HepG2 (cell line): ENCODE data around the gene PCYOX1L. TPM values are rescaled to one million over a fixed set of nuclear protein-coding genes. Genes with fewer than 3 reads are reported as not detected.

ENCODE experiments used
- ARNT ChIP-seq: fragments of 450-650 bp; IDR thresholded peaks from 2 replicates; pipeline ENCODE4 v1.6.1; 2017
- MYNN ChIP-seq: sonication (generic); formaldehyde crosslinking; IDR thresholded peaks from 2 replicates; pipeline ENCODE4 v1.4.0; 2020; ENCODE audit warnings: mild to moderate bottlenecking, low read depth, missing genetic modification reagents
- RFX5 ChIP-seq: IDR thresholded peaks from 2 replicates; pipeline ENCODE4 v1.6.1; 2011; ENCODE audit warnings: low read depth, low read length, improper control_type of control experiment
- RNF2 ChIP-seq: fragments of 450-650 bp; conservative IDR thresholded peaks from 2 replicates; pipeline ENCODE4 v1.6.1; 2016; ENCODE audit warnings: low read depth
- SMC3 ChIP-seq: IDR thresholded peaks from 2 replicates; pipeline ENCODE4 v1.6.1; 2011; ENCODE audit warnings: low read length, improper control_type of control experiment
- SOX13 ChIP-seq, 3 experiments: fragments of 450-650 bp in 1 of 3; sonication (generic) in 1 of 3; formaldehyde crosslinking in 1 of 3; IDR thresholded peaks in 2 of 3; conservative IDR thresholded peaks in 1 of 3; 2 replicates each; pipeline versions ENCODE4 v1.5.0 to v1.6.1; 2016 to 2020; ENCODE audit warnings: antibody characterized with exemption in 1 of 3, mild to moderate bottlenecking in 1 of 3, missing compliant biosample characterization in 1 of 3, missing genetic modification reagents in 1 of 3, moderate library complexity in 1 of 3
- SPEN ChIP-seq: sonication (generic); formaldehyde crosslinking; IDR thresholded peaks from 2 replicates; pipeline ENCODE4 v1.5.1; 2020; ENCODE audit warnings: low read depth, mild to moderate bottlenecking, missing genetic modification reagents
- SRSF4 ChIP-seq: fragments of 200-400 bp; formaldehyde crosslinking; IDR thresholded peaks from one replicate; pipeline ENCODE4 v1.6.1; 2018; ENCODE audit warnings: mild to moderate bottlenecking, low read depth, low read length, moderate library complexity; ENCODE audit not compliant: poor library complexity, severe bottlenecking
- TBL1XR1 ChIP-seq: fragments of 150-350 bp; IDR thresholded peaks from 2 replicates; pipeline ENCODE4 v1.6.1; 2014; ENCODE audit warnings: borderline replicate concordance, low read length; ENCODE audit not compliant: partially characterized antibody
- XRCC5 ChIP-seq: fragments of 200-400 bp; formaldehyde crosslinking; optimal IDR thresholded peaks from 2 replicates; pipeline ENCODE3; 2017; ENCODE audit warnings: mild to moderate bottlenecking, low read length
- ZNF136 ChIP-seq: sonication (generic); formaldehyde crosslinking; IDR thresholded peaks from 2 replicates; pipeline ENCODE4 v1.8.1; 2022; ENCODE audit warnings: low read depth, mild to moderate bottlenecking, moderate library complexity, missing genetic modification reagents
- ZNF296 ChIP-seq: sonication (generic); formaldehyde crosslinking; conservative IDR thresholded peaks from 2 replicates; pipeline ENCODE4 v1.5.0; 2020; ENCODE audit warnings: mild to moderate bottlenecking, missing genetic modification reagents
- ZNF329 ChIP-seq: sonication (generic); formaldehyde crosslinking; IDR thresholded peaks from 2 replicates; pipeline ENCODE4 v1.9.0; 2021; ENCODE audit warnings: low read depth, mild to moderate bottlenecking, missing genetic modification reagents
- ZNF350 ChIP-seq: sonication (generic); formaldehyde crosslinking; IDR thresholded peaks from 2 replicates; pipeline ENCODE4 v1.4.0; 2020; ENCODE audit warnings: mild to moderate bottlenecking, low read depth, missing genetic modification reagents, borderline replicate concordance
- ZNF737 ChIP-seq: sonication (generic); formaldehyde crosslinking; IDR thresholded peaks from 2 replicates; pipeline ENCODE4 v1.5.0; 2020; ENCODE audit warnings: missing genetic modification reagents, mild to moderate bottlenecking, borderline replicate concordance
- polyA plus RNA-seq, 8 experiments: library from polyadenylated mRNA; depleted of rRNA in 3 of 8; stranded (reverse) in 7 of 8; unstranded in 1 of 8; fragments of >200 nt; fragmentation: Illumina TruSeq in 4 of 8; extraction: Trizol in 4 of 8; gene quantifications; 2 replicates each; pipeline versions ENCODE4 v1.2.1 to v1.2.3, GENCODE V29; 2011 to 2016; ENCODE audit warnings: low read depth in 4 of 8, missing spikeins in 1 of 8, mixed read lengths in 1 of 8; ENCODE audit not compliant: insufficient read depth in 1 of 8
- total RNA-seq, 5 experiments: library from RNA; depleted of rRNA; stranded (reverse); fragments of >200 nt; fragmentation: Illumina TruSeq; extraction: Trizol; gene quantifications; 2 replicates each; pipeline ENCODE4 v1.2.3, GENCODE V29; 2016; ENCODE audit warnings: low read depth in 1 of 5
- TF ChIP-seq, protein P1 (sequence below): sonication (generic); formaldehyde crosslinking; IDR thresholded peaks from 2 replicates; pipeline ENCODE4 v1.4.0; 2020; ENCODE audit warnings: missing genetic modification reagents
- TF ChIP-seq, protein P2 (sequence below): sonication (generic); formaldehyde crosslinking; IDR thresholded peaks from 2 replicates; pipeline ENCODE4 v1.4.0; 2020; ENCODE audit warnings: missing genetic modification reagents
- TF ChIP-seq, protein P3 (sequence below): sonication (generic); formaldehyde crosslinking; conservative IDR thresholded peaks from 2 replicates; pipeline ENCODE4 v1.4.0; 2020; ENCODE audit warnings: mild to moderate bottlenecking, missing genetic modification reagents, moderate library complexity
- TF ChIP-seq, protein P4 (sequence below): sonication (generic); formaldehyde crosslinking; IDR thresholded peaks from 2 replicates; pipeline ENCODE4 v1.9.0; 2021; ENCODE audit warnings: missing genetic modification reagents, borderline replicate concordance
- TF ChIP-seq, protein P5 (sequence below): sonication (generic); formaldehyde crosslinking; IDR thresholded peaks from 2 replicates; pipeline ENCODE4 v1.5.0; 2020; ENCODE audit warnings: missing genetic modification reagents, mild to moderate bottlenecking, borderline replicate concordance

The PCYOX1L gene
- total and polyA plus RNA-seq, 2 of the 13 experiments (the other 11 are each of a cell fraction or from before 2014, with no cell fraction given) = 1.00 to 3.7 TPM

DNA sequence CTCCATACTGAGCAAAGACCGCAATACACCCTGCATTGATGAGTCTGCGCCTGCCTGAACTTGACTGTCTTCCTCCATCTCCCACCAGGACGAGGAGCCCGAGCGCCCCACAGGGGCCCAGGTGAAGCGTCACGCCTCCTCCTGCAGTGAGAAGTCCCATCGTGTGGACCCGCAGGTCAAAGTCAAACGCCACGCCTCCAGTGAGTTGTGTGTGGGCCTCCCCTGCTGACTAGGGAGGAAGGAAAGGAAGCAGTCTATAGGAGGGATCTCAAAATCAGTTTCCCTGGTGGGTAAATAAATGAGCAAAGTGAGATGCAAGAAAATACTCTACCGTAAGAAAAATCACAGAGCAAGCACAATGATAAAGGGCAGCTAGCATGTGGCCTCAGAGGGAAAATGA, 35.3 kb upstream of the PCYOX1L start (continued):
- TF ChIP-seq RNF2 = no peak
- peak; percentile 54; the same call in 1 of the 2 replicates for TF ChIP-seq SPEN
- peak; percentile 24; the same call in 1 of the 2 replicates for TF ChIP-seq ZNF350 (CRISPR knock-in tag)
- no peak for TF ChIP-seq TBL1XR1
- TF ChIP-seq, protein P1, sequence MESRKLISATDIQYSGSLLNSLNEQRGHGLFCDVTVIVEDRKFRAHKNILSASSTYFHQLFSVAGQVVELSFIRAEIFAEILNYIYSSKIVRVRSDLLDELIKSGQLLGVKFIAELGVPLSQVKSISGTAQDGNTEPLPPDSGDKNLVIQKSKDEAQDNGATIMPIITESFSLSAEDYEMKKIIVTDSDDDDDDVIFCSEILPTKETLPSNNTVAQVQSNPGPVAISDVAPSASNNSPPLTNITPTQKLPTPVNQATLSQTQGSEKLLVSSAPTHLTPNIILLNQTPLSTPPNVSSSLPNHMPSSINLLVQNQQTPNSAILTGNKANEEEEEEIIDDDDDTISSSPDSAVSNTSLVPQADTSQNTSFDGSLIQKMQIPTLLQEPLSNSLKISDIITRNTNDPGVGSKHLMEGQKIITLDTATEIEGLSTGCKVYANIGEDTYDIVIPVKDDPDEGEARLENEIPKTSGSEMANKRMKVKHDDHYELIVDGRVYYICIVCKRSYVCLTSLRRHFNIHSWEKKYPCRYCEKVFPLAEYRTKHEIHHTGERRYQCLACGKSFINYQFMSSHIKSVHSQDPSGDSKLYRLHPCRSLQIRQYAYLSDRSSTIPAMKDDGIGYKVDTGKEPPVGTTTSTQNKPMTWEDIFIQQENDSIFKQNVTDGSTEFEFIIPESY = no peak
- TF ChIP-seq SOX13 (IDR thresholded peaks at IDR 0.05) = no peak
- TF ChIP-seq SOX13 (CRISPR knock-in tag; conservative IDR thresholded peaks at IDR 0.05 in 1 of 2, IDR thresholded peaks at IDR 0.05 in 1 of 2) = peak in 1 of 2 experiments; percentile 47; a peak in 1 of 4 replicates
- no peak for TF ChIP-seq SMC3
- no peak for TF ChIP-seq ZNF737
- no peak for TF ChIP-seq SRSF4
- TF ChIP-seq RFX5 = no peak
- TF ChIP-seq ARNT = no peak
- TF ChIP-seq MYNN (CRISPR knock-in tag) = no peak
- TF ChIP-seq, protein P2, sequence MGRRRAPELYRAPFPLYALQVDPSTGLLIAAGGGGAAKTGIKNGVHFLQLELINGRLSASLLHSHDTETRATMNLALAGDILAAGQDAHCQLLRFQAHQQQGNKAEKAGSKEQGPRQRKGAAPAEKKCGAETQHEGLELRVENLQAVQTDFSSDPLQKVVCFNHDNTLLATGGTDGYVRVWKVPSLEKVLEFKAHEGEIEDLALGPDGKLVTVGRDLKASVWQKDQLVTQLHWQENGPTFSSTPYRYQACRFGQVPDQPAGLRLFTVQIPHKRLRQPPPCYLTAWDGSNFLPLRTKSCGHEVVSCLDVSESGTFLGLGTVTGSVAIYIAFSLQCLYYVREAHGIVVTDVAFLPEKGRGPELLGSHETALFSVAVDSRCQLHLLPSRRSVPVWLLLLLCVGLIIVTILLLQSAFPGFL (CRISPR knock-in tag) = no peak
- TF ChIP-seq, protein P3, sequence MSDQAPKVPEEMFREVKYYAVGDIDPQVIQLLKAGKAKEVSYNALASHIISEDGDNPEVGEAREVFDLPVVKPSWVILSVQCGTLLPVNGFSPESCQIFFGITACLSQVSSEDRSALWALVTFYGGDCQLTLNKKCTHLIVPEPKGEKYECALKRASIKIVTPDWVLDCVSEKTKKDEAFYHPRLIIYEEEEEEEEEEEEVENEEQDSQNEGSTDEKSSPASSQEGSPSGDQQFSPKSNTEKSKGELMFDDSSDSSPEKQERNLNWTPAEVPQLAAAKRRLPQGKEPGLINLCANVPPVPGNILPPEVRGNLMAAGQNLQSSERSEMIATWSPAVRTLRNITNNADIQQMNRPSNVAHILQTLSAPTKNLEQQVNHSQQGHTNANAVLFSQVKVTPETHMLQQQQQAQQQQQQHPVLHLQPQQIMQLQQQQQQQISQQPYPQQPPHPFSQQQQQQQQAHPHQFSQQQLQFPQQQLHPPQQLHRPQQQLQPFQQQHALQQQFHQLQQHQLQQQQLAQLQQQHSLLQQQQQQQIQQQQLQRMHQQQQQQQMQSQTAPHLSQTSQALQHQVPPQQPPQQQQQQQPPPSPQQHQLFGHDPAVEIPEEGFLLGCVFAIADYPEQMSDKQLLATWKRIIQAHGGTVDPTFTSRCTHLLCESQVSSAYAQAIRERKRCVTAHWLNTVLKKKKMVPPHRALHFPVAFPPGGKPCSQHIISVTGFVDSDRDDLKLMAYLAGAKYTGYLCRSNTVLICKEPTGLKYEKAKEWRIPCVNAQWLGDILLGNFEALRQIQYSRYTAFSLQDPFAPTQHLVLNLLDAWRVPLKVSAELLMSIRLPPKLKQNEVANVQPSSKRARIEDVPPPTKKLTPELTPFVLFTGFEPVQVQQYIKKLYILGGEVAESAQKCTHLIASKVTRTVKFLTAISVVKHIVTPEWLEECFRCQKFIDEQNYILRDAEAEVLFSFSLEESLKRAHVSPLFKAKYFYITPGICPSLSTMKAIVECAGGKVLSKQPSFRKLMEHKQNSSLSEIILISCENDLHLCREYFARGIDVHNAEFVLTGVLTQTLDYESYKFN (CRISPR knock-in tag) = peak; percentile 92
- no peak for TF ChIP-seq ZNF329
- no peak for TF ChIP-seq ZNF296 (CRISPR knock-in tag)
- TF ChIP-seq, protein P4, sequence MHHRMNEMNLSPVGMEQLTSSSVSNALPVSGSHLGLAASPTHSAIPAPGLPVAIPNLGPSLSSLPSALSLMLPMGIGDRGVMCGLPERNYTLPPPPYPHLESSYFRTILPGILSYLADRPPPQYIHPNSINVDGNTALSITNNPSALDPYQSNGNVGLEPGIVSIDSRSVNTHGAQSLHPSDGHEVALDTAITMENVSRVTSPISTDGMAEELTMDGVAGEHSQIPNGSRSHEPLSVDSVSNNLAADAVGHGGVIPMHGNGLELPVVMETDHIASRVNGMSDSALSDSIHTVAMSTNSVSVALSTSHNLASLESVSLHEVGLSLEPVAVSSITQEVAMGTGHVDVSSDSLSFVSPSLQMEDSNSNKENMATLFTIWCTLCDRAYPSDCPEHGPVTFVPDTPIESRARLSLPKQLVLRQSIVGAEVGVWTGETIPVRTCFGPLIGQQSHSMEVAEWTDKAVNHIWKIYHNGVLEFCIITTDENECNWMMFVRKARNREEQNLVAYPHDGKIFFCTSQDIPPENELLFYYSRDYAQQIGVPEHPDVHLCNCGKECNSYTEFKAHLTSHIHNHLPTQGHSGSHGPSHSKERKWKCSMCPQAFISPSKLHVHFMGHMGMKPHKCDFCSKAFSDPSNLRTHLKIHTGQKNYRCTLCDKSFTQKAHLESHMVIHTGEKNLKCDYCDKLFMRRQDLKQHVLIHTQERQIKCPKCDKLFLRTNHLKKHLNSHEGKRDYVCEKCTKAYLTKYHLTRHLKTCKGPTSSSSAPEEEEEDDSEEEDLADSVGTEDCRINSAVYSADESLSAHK (CRISPR knock-in tag) = no peak
- peak; percentile 68 for TF ChIP-seq XRCC5
- TF ChIP-seq ZNF136 = no peak
- TF ChIP-seq, protein P5, sequence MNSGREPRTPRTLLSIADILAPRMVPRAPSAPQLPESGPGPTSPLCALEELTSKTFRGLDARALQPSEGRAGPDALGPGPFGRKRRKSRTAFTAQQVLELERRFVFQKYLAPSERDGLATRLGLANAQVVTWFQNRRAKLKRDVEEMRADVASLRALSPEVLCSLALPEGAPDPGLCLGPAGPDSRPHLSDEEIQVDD (CRISPR knock-in tag) = no peak
